Measurements from ENCODE around the gene POU3F3.

DNA sequence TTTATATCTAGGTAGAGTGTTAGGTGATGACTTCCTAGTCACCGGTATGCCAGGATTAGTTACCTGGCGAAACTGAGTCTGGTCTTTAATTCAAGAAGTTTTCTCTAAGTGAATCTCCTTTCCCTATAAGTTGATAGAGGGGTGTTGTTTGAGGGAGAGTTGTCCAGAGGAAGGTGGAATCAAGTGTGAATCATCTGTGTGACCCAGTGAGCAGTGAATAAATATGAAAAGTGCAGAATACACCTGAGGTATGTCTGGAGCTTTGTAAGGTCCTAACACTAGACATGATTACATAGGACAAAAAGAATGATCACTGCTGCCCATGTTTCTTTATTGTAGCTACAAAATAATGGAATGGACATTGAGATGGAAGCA lies 11.2 kb downstream of the POU3F3 start:
- TF ChIP-seq, protein P1, sequence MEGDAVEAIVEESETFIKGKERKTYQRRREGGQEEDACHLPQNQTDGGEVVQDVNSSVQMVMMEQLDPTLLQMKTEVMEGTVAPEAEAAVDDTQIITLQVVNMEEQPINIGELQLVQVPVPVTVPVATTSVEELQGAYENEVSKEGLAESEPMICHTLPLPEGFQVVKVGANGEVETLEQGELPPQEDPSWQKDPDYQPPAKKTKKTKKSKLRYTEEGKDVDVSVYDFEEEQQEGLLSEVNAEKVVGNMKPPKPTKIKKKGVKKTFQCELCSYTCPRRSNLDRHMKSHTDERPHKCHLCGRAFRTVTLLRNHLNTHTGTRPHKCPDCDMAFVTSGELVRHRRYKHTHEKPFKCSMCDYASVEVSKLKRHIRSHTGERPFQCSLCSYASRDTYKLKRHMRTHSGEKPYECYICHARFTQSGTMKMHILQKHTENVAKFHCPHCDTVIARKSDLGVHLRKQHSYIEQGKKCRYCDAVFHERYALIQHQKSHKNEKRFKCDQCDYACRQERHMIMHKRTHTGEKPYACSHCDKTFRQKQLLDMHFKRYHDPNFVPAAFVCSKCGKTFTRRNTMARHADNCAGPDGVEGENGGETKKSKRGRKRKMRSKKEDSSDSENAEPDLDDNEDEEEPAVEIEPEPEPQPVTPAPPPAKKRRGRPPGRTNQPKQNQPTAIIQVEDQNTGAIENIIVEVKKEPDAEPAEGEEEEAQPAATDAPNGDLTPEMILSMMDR (conservative IDR thresholded peaks at IDR 0.05; ENCODE audit: low read length) = no peak
- no peak for TF ChIP-seq EZH2phosphoT487 (IDR thresholded peaks at IDR 0.05; ENCODE audit: borderline replicate concordance)
